Activated naive CD4-positive, alpha-beta T cell treated with anti-CD3 and anti-CD28 coated beads for 36 hours (primary cell): ENCODE results near the gene SIRT3. TPM values are rescaled to one million over a fixed set of nuclear protein-coding genes. Genes with fewer than 3 reads are reported as not detected.
A peak's percentile ranks its signal among the peaks of the same experiment; 100 is the strongest.
"Not testable (repeated sequence)": the region's sequence is repeated elsewhere in the genome, so short reads cannot be mapped to it uniquely, and the experiment has no call there.

Experiments
- CTCF ChIA-PET: fragments of 350-600 bp; sonication (Branson Sonifier 250); formaldehyde crosslinking; loops from one replicate; lab custom pipeline; 2021; ENCODE audit warnings: antibody characterized with exemption; lab: Charles Lee
- DNase-seq: peaks from one replicate; pipeline ENCODE4 v3.0.0-alpha.2; 2020
- H3K27ac Mint-ChIP-seq: one replicate; pipeline ENCODE4 v1.8.0; 2021; ENCODE audit warnings: mild to moderate bottlenecking, mixed read lengths
- H3K27me3 Mint-ChIP-seq: one replicate; pipeline ENCODE4 v1.8.0; 2021; ENCODE audit warnings: low read depth, mixed read lengths
- H3K36me3 Mint-ChIP-seq: one replicate; pipeline ENCODE4 v1.8.0; 2021; ENCODE audit warnings: low read depth, mixed read lengths
- H3K4me1 Mint-ChIP-seq: one replicate; pipeline ENCODE4 v1.8.0; 2021; ENCODE audit warnings: low read depth, mixed read lengths
- H3K4me3 Mint-ChIP-seq: one replicate; pipeline ENCODE4 v1.8.0; 2021; ENCODE audit warnings: mild to moderate bottlenecking, moderate library complexity, mixed read lengths
- H3K9me3 Mint-ChIP-seq: one replicate; pipeline ENCODE4 v1.8.0; 2021; ENCODE audit warnings: mixed read lengths
- intact Hi-C: fragments of 100-400 bp; cut with micrococcal nuclease; formaldehyde crosslinking; loops from one replicate; pipeline ENCODE4 v1.15.1; 2023
- total RNA-seq, 2 experiments: library from RNA; stranded (reverse); gene quantifications; one replicate each; pipeline ENCODE4 v1.2.3, GENCODE V29; 2021

SIRT3 gene
- total RNA-seq, 2 experiments from 2014 or later, result 16.1 to 20.1 TPM

- Mint-ChIP-seq H3K27me3 (no peaks in the 10 kb centered on the region), H3K27ac (peak overlapping the region; percentile 90), H3K4me1 (peaks cover 32% of the 10 kb centered on the region), H3K9me3 (no peaks in the 10 kb centered on the region), H3K36me3 (peaks cover 6% of the 10 kb centered on the region), H3K4me3 (peak overlapping the region; percentile 84)
- intact Hi-C loops, result loop anchor here (5.0 kb wide), 1 partner anchor 512 kb away; the partner anchor contains the start of gene TALDO1
- DNase-seq, result no peak
- CTCF ChIA-PET, result interaction anchor here (0.6 kb wide), 1 partner anchor 626 kb away, joined by 3 read pairs; no protein-coding TSS in a partner anchor
These were observed 962 bp downstream of the SIRT3 start for GRCh38 chr11:235180-235579.

GRCh38 chr11:232783-233565, 3.2 kb downstream of the SIRT3 start:
- Mint-ChIP-seq H3K27me3 (no peaks in the 10 kb centered on the region), H3K4me1 (peaks cover 14% of the 10 kb centered on the region), H3K4me3 (no peak overlapping the region), H3K27ac (no peak overlapping the region), H3K9me3 (no peaks in the 10 kb centered on the region), H3K36me3 (no peaks in the 10 kb centered on the region)
- intact Hi-C loops, result no loop called here
- no peak for DNase-seq
- CTCF ChIA-PET, result interaction anchor here (0.7 to 1.5 kb wide), 2 partner anchors 18 to 223 kb away, joined by 3 to 4 read pairs; no protein-coding TSS in a partner anchor

- Mint-ChIP-seq H3K36me3 (peaks cover 1% of the 10 kb centered on the region), H3K27me3 (no peaks in the 10 kb centered on the region), H3K4me3 (no peak overlapping the region), H3K27ac (no peak overlapping the region), H3K4me1 (peaks cover 15% of the 10 kb centered on the region), H3K9me3 (no peaks in the 10 kb centered on the region)
- intact Hi-C loops, result no loop called here
- no peak for DNase-seq
- CTCF ChIA-PET, result interaction anchor here (1.0 kb wide), 1 partner anchor 289 kb away, joined by 3 read pairs; no protein-coding TSS in a partner anchor
These were observed 5.7 kb downstream of the SIRT3 start for GRCh38 chr11:230431-230830.

GRCh38 chr11:227824-228379, 8.2 kb downstream of the SIRT3 start:
- H3K4me1 Mint-ChIP-seq, result peaks cover 9% of the 10 kb centered on the region
- H3K9me3 Mint-ChIP-seq, result no peaks in the 10 kb centered on the region
- H3K36me3 Mint-ChIP-seq, result peaks cover 1% of the 10 kb centered on the region
- H3K27ac Mint-ChIP-seq, result no peak overlapping the region
- no peak overlapping the region for H3K4me3 Mint-ChIP-seq
- intact Hi-C loops, result no loop called here
- H3K27me3 Mint-ChIP-seq, result no peaks in the 10 kb centered on the region
- DNase-seq, result no peak
- CTCF ChIA-PET, result interaction anchor here (1.0 to 2.6 kb wide), 2 partner anchors 12 to 23 kb away, joined by 4 to 9 read pairs; no protein-coding TSS in a partner anchor

GRCh38 chr11:225734-226453, 10.2 kb downstream of the SIRT3 start:
- Mint-ChIP-seq H3K27me3 (no peaks in the 10 kb centered on the region), H3K4me3 (no peak overlapping the region), H3K36me3 (peaks cover 4% of the 10 kb centered on the region), H3K9me3 (no peaks in the 10 kb centered on the region), H3K27ac (no peak overlapping the region), H3K4me1 (peaks cover 9% of the 10 kb centered on the region)
- CTCF ChIA-PET, result no interaction called here
- intact Hi-C loops, result no loop called here
- DNase-seq, result no peak

GRCh38 chr11:224424-224823, 11.7 kb downstream of the SIRT3 start:
- Mint-ChIP-seq H3K4me1 (peaks cover 9% of the 10 kb centered on the region), H3K9me3 (no peaks in the 10 kb centered on the region), H3K4me3 (no peak overlapping the region), H3K36me3 (peaks cover 4% of the 10 kb centered on the region), H3K27ac (no peak overlapping the region), H3K27me3 (no peaks in the 10 kb centered on the region)
- no peak for DNase-seq
- intact Hi-C loops, result no loop called here
- CTCF ChIA-PET, result interaction anchor here (0.7 to 0.9 kb wide), 2 partner anchors 11 to 24 kb away, joined by 3 to 4 read pairs; no protein-coding TSS in a partner anchor

- no peaks in the 10 kb centered on the region for H3K27me3 Mint-ChIP-seq
- peaks cover 4% of the 10 kb centered on the region for H3K36me3 Mint-ChIP-seq
- H3K4me3 Mint-ChIP-seq, result no peak overlapping the region
- no peaks in the 10 kb centered on the region for H3K9me3 Mint-ChIP-seq
- DNase-seq, result no peak
- H3K27ac Mint-ChIP-seq, result no peak overlapping the region
- CTCF ChIA-PET, result no interaction called here
- intact Hi-C loops, result no loop called here
- H3K4me1 Mint-ChIP-seq, result peaks cover 9% of the 10 kb centered on the region
These were observed 12.3 kb downstream of the SIRT3 start for GRCh38 chr11:223884-224283.

GRCh38 chr11:223026-223789, 12.9 kb downstream of the SIRT3 start:
- Mint-ChIP-seq H3K27me3 (no peaks in the 10 kb centered on the region), H3K27ac (peak overlapping the region; percentile 3)

GRCh38 chr11:221998-222789, 13.9 kb downstream of the SIRT3 start:
- intact Hi-C loops, result no loop called here
- Mint-ChIP-seq H3K4me3 (no peak overlapping the region), H3K36me3 (peaks cover 2% of the 10 kb centered on the region), H3K27ac (no peak overlapping the region), H3K9me3 (no peaks in the 10 kb centered on the region), H3K4me1 (peaks cover 12% of the 10 kb centered on the region), H3K27me3 (no peaks in the 10 kb centered on the region)
- CTCF ChIA-PET, result interaction anchor here (1.3 kb wide), 1 partner anchor 28 kb away, joined by 3 read pairs; no protein-coding TSS in a partner anchor
- no peak for DNase-seq

More at GRCh38 chr11:223026-223789, 12.9 kb downstream of the SIRT3 start:
- intact Hi-C loops, result no loop called here
- Mint-ChIP-seq H3K36me3 (peaks cover 4% of the 10 kb centered on the region), H3K4me3 (no peak overlapping the region), H3K9me3 (no peaks in the 10 kb centered on the region), H3K4me1 (peaks cover 6% of the 10 kb centered on the region)
- CTCF ChIA-PET, result no interaction called here
- DNase-seq, result no peak

- Mint-ChIP-seq H3K27ac (no peak overlapping the region), H3K9me3 (no peaks in the 10 kb centered on the region), H3K4me1 (peaks cover 12% of the 10 kb centered on the region), H3K4me3 (no peak overlapping the region), H3K36me3 (peaks cover 2% of the 10 kb centered on the region), H3K27me3 (no peaks in the 10 kb centered on the region)
- CTCF ChIA-PET, result interaction anchor here (1.3 kb wide), 1 partner anchor 29 kb away, joined by 3 read pairs; no protein-coding TSS in a partner anchor
- intact Hi-C loops, result no loop called here
- DNase-seq, result no peak
These were observed 14.6 kb downstream of the SIRT3 start for GRCh38 chr11:221539-221938.

- CTCF ChIA-PET, result interaction anchor here (1.3 kb wide), 1 partner anchor 30 kb away, joined by 3 read pairs; no protein-coding TSS in a partner anchor
These were observed 15.4 kb downstream of the SIRT3 start for GRCh38 chr11:220641-221215.

More at GRCh38 chr11:220641-221215, 15.4 kb downstream of the SIRT3 start:
- H3K36me3 Mint-ChIP-seq, intact Hi-C loops, H3K27ac Mint-ChIP-seq, H3K27me3 Mint-ChIP-seq, DNase-seq, H3K4me3 Mint-ChIP-seq, H3K9me3 Mint-ChIP-seq: not testable (repeated sequence)
- peaks cover 10% of the 10 kb centered on the region for H3K4me1 Mint-ChIP-seq
